Body of pancreas (tissue), 4 donors: ENCODE measurements around the gene LRRC75A. TPM values are rescaled to one million over a fixed set of nuclear protein-coding genes. Genes with fewer than 3 reads are reported as not detected.

ENCODE experiments used
- ATAC-seq: fragments of 150-250 bp; one replicate; pipeline ENCODE4 v1.9.1; 2016
- DNase-seq, 4 donors: peaks; one replicate each; pipeline ENCODE4 v3.0.0-alpha.2; 2019
- H3K27ac ChIP-seq, 4 donors: fragments of 200-600 bp; sonication (generic); 1 replicate in 3 of 4; 2 replicates in 1 of 4; pipeline versions ENCODE4 v1.5.1 to v1.6.1; 2016 to 2019; ENCODE audit warnings: mild to moderate bottlenecking in 1 of 4, mixed read lengths in 1 of 4, moderate library complexity in 1 of 4
- H3K27me3 ChIP-seq, 2 donors: fragments of 200-600 bp; sonication (generic); one replicate each; pipeline ENCODE4 v1.6.0; 2016; ENCODE audit warnings: mild to moderate bottlenecking in 1 of 2
- H3K36me3 ChIP-seq, 2 donors: fragments of 200-600 bp; sonication (generic); replicated peaks in 1 of 2; 2 replicates each; pipeline ENCODE4 v1.5.1; 2016; ENCODE audit warnings: low read depth in 2 of 2; ENCODE audit not compliant: insufficient read depth in 1 of 2
- H3K4me1 ChIP-seq: fragments of 200-600 bp; sonication (generic); one replicate; pipeline ENCODE4 v1.6.0; 2016
- H3K4me3 ChIP-seq, 2 donors: fragments of 200-600 bp; sonication (generic); 1 replicate in 1 of 2; 2 replicates in 1 of 2; pipeline ENCODE4 v1.5.1; 2016 to 2019
- H3K9me3 ChIP-seq, 3 donors: fragments of 200-600 bp; sonication (generic); 1 replicate in 2 of 3; 2 replicates in 1 of 3; pipeline ENCODE4 v1.5.1; 2016
- POLR2A ChIP-seq, 3 donors: fragments of 450-650 bp; IDR thresholded peaks; one replicate each; pipeline ENCODE4 v1.6.1; 2016; ENCODE audit warnings: antibody characterized with exemption in 3 of 3, mild to moderate bottlenecking in 2 of 3
- WGBS, 2 donors: methylation state at CpG; one replicate each; pipeline ENCODE4 v1.1.5; 2017; 5-methylcytosine and 5-hydroxymethylcytosine counted together
- intact Hi-C: fragments of 100-400 bp; cut with DNase I; formaldehyde crosslinking; loops from one replicate; pipeline ENCODE4 v1.15.1; 2023
- total RNA-seq, 2 donors: library from RNA; depleted of rRNA; stranded (reverse); fragments of >200 nt; gene quantifications; one replicate each; pipeline ENCODE4 v1.1.0, GENCODE V29; 2016
- TF ChIP-seq, protein P1 (sequence below), 7 experiments: fragments of 450-650 bp in 4 of 7; fragments of 200-600 bp in 3 of 7; sonication (generic) in 3 of 7; IDR thresholded peaks; one replicate each; pipeline ENCODE4 v1.5.1; 2016 to 2019; ENCODE audit warnings: antibody characterized with exemption in 7 of 7

Gene LRRC75A
- total RNA-seq, 2 donors from 2014 or later: 4.9 to 7.6 TPM

GRCh38 chr17:16419929-16420271 lies 72.1 kb downstream of the LRRC75A start:
- 89% methylated on average over 10 of the region's 10 CpGs; no CpG with 5 or more reads in 1 of the 2 donors for WGBS, 2 donors
- TF ChIP-seq, protein P1, sequence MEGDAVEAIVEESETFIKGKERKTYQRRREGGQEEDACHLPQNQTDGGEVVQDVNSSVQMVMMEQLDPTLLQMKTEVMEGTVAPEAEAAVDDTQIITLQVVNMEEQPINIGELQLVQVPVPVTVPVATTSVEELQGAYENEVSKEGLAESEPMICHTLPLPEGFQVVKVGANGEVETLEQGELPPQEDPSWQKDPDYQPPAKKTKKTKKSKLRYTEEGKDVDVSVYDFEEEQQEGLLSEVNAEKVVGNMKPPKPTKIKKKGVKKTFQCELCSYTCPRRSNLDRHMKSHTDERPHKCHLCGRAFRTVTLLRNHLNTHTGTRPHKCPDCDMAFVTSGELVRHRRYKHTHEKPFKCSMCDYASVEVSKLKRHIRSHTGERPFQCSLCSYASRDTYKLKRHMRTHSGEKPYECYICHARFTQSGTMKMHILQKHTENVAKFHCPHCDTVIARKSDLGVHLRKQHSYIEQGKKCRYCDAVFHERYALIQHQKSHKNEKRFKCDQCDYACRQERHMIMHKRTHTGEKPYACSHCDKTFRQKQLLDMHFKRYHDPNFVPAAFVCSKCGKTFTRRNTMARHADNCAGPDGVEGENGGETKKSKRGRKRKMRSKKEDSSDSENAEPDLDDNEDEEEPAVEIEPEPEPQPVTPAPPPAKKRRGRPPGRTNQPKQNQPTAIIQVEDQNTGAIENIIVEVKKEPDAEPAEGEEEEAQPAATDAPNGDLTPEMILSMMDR (IDR thresholded peaks at IDR 0.05): no peak
- intact Hi-C loops: no loop called here
- peaks cover 20% of the 10 kb centered on the region for H3K4me1 ChIP-seq
- ATAC-seq: no peak
- H3K36me3 ChIP-seq: no peaks in the 10 kb centered on the region
- no peak overlapping the region for H3K27ac ChIP-seq
- DNase-seq: no peak
- H3K4me3 ChIP-seq: no peak overlapping the region
- H3K9me3 ChIP-seq: no peaks in the 10 kb centered on the region
- H3K27me3 ChIP-seq: no peaks in the 10 kb centered on the region

DNA sequence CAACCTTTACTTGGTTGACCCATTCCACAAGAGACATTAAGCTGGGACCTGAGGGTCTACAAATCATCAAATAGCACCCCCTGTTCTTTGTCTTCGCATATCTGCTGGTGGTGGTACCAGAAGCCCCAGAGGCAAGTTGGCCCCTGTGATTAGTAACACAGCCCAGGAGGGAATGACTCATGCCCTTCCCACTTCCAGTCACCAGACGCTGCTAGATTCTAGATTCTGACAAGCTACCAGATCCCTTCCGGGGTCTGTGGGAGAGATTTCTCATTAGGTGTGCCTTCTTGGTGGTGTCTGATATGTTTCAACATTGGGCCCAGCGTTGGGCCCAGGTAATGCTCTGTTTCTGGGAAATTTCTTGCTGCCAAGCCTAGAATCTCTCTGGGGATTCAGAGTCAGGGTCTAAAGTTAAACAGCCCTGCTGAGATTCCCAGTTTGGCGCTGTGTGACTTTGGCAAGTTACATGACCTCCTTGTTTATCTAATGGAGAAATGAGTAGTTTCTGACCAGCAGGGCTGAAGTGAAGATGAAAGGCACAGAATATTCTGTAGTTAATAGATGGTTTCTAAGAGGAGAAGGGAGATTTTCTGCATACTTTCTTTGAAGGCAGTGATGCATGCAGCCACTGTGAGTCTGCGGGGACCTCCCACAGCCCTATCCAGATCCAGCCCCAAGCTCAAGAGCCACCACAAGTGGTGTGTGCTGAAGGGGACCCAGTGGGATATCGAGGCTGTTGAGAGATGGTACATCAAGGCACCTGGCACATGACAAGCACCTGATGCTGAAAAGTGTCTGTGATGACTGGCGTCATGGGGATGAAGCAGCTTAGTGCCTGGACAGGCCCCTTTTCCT lies 72.7 kb downstream of the LRRC75A start:
- no peak for ATAC-seq
- H3K27ac ChIP-seq: peak overlapping the region in 2 of 4 donors; percentile 25 to 27

DNA sequence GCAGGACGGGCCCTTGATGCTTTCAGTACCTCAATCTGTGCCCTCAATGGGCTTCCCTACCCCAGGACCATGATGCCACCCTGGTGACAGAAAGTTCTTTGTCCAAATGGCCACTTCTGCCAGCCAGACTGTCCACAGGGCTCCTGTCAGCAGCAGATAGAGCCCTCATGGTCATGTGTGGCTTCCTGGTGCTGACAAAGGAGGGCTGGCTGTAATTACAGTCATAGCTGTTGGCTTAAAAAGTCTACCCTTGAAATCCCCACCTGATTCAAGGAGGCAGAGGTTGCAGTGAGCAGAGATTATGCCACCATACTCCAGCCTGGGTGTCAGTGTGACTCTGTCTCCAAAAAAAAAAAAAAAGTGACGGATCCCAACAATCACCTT lies 73.3 kb downstream of the LRRC75A start:
- ATAC-seq (no peak), DNase-seq (no peak)
- intact Hi-C loops: no loop called here
- Histone ChIP-seq H3K9me3 (no peaks in the 10 kb centered on the region), H3K27ac (peak overlapping the region in 1 of 4 donors; percentile 25), H3K36me3 (no peaks in the 10 kb centered on the region), H3K4me1 (peaks cover 20% of the 10 kb centered on the region), H3K27me3 (no peaks in the 10 kb centered on the region), H3K4me3 (no peak overlapping the region)
- TF ChIP-seq, protein P1 (IDR thresholded peaks at IDR 0.05): no peak
- TF ChIP-seq POLR2A (IDR thresholded peaks at IDR 0.05): no peak
- 53% methylated on average over 2 of the region's 2 CpGs; no CpG with 5 or more reads in 1 of the 2 donors for WGBS, 2 donors

More for the DNA sequence above, 72.7 kb downstream of the LRRC75A start:
- 73 to 82% methylated on average over 6 to 8 of the region's 8 CpGs for WGBS, 2 donors
- intact Hi-C loops: no loop called here
- TF ChIP-seq POLR2A (IDR thresholded peaks at IDR 0.05): no peak
- TF ChIP-seq, protein P1 (IDR thresholded peaks at IDR 0.05): no peak
- H3K4me3 ChIP-seq: no peak overlapping the region
- peaks cover 20% of the 10 kb centered on the region for H3K4me1 ChIP-seq
- H3K9me3 ChIP-seq: no peaks in the 10 kb centered on the region
- H3K36me3 ChIP-seq: no peaks in the 10 kb centered on the region
- H3K27me3 ChIP-seq: no peaks in the 10 kb centered on the region
- DNase-seq: peak in 2 of 4 donors; percentile 44 to 51

DNA sequence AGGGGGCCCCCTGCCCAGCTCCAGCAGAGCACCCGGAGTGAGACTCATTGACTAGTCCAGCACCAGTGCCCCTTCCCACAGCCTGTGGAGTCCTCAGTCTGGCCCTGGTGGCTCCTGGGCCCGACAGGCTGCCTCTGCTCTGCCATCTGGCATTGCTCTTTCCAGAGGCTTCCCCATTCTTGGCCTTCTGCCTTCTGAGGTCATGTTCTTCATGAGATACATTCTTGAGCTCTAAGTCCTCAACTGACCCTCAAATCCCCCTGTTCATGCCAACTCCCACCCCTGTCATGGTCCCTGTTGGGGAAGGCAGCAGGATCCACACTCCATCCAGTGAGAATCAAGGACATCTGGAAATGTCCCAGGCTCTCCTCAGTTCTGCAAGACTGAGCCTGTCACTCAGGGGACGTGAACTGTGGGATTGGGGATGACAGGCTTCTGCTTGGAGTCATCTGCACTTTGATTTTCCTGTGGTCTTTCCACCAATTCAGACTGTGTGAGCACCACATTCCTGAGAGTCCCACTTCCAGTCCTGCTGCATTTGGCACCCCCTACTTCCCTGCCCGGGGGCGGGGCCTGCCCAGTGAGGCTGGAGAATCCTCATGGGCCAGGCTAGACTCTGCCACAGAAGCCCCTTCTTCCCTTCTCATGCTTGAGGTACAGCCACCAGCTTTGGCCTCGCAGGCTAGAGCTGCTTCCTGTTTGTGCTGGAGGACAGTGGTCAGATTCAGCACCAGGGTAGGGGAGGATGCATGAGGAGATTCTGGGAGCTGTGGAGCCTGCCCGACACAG lies 73.9 kb downstream of the LRRC75A start:
- H3K27ac ChIP-seq: no peak overlapping the region
- no peaks in the 10 kb centered on the region for H3K9me3 ChIP-seq

More for the DNA sequence above, 73.9 kb downstream of the LRRC75A start:
- no peaks in the 10 kb centered on the region for H3K36me3 ChIP-seq
- peaks cover 20% of the 10 kb centered on the region for H3K4me1 ChIP-seq
- ATAC-seq (no peak), DNase-seq (no peak)
- H3K27me3 ChIP-seq: no peaks in the 10 kb centered on the region
- no peak overlapping the region for H3K4me3 ChIP-seq
- TF ChIP-seq POLR2A (IDR thresholded peaks at IDR 0.05): no peak
- TF ChIP-seq, protein P1 (IDR thresholded peaks at IDR 0.05): no peak
- intact Hi-C loops: no loop called here
- 82 to 86% methylated on average over 7 of the region's 7 CpGs for WGBS, 2 donors
